ENCODE data around the gene MIA.

- no peak for TF ChIP-seq GLIS3 (CRISPR knock-in tag; IDR thresholded peaks at IDR 0.05)
- TF ChIP-seq ZC3H10 (CRISPR knock-in tag; IDR thresholded peaks at IDR 0.05) = no peak
- TF ChIP-seq ZFP30 (CRISPR knock-in tag; IDR thresholded peaks at IDR 0.05) = no peak
- TF ChIP-seq, protein P1, sequence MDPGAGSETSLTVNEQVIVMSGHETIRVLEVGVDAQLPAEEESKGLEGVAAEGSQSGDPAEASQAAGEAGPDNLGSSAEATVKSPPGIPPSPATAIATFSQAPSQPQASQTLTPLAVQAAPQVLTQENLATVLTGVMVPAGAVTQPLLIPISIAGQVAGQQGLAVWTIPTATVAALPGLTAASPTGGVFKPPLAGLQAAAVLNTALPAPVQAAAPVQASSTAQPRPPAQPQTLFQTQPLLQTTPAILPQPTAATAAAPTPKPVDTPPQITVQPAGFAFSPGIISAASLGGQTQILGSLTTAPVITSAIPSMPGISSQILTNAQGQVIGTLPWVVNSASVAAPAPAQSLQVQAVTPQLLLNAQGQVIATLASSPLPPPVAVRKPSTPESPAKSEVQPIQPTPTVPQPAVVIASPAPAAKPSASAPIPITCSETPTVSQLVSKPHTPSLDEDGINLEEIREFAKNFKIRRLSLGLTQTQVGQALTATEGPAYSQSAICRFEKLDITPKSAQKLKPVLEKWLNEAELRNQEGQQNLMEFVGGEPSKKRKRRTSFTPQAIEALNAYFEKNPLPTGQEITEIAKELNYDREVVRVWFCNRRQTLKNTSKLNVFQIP (CRISPR knock-in tag; IDR thresholded peaks at IDR 0.05; ENCODE audit: borderline replicate concordance, low read depth) = no peak
- no peak for TF ChIP-seq ZFP3 (CRISPR knock-in tag; IDR thresholded peaks at IDR 0.05)
- no peak for TF ChIP-seq ZNF70 (CRISPR knock-in tag; IDR thresholded peaks at IDR 0.05)
- TF ChIP-seq, protein P2, sequence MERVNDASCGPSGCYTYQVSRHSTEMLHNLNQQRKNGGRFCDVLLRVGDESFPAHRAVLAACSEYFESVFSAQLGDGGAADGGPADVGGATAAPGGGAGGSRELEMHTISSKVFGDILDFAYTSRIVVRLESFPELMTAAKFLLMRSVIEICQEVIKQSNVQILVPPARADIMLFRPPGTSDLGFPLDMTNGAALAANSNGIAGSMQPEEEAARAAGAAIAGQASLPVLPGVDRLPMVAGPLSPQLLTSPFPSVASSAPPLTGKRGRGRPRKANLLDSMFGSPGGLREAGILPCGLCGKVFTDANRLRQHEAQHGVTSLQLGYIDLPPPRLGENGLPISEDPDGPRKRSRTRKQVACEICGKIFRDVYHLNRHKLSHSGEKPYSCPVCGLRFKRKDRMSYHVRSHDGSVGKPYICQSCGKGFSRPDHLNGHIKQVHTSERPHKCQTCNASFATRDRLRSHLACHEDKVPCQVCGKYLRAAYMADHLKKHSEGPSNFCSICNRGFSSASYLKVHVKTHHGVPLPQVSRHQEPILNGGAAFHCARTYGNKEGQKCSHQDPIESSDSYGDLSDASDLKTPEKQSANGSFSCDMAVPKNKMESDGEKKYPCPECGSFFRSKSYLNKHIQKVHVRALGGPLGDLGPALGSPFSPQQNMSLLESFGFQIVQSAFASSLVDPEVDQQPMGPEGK (CRISPR knock-in tag; IDR thresholded peaks at IDR 0.05; ENCODE audit: borderline replicate concordance) = no peak
- no peak for TF ChIP-seq CSDC2 (CRISPR knock-in tag; IDR thresholded peaks at IDR 0.05)
- no peak for TF ChIP-seq ARNTL (CRISPR knock-in tag; IDR thresholded peaks at IDR 0.05; ENCODE audit: borderline replicate concordance, low read depth)
- no peak for TF ChIP-seq CREB5 (CRISPR knock-in tag; IDR thresholded peaks at IDR 0.05; ENCODE audit: low read depth)
These were observed 32.1 kb downstream of the MIA start for GRCh38 chr19:40807147-40808020.

Measured in SK-N-SH treated with all-trans-retinoic acid at 6 μM for 48 hours (cell line).